HepG2 (cell line): ENCODE data around the gene KIF20A. TPM values are rescaled to one million over a fixed set of nuclear protein-coding genes. Genes with fewer than 3 reads are reported as not detected.

ENCODE experiments used
- AFF4 ChIP-seq: sonication (generic); formaldehyde crosslinking; IDR thresholded peaks from 2 replicates; pipeline ENCODE4 v1.4.0; 2020; ENCODE audit warnings: missing genetic modification reagents
- BATF2 ChIP-seq: sonication (generic); formaldehyde crosslinking; IDR thresholded peaks from 2 replicates; pipeline ENCODE4 v1.8.0; 2022; ENCODE audit warnings: mild to moderate bottlenecking, missing genetic modification reagents, moderate library complexity
- BHLHE40 ChIP-seq: IDR thresholded peaks from 2 replicates; pipeline ENCODE4 v1.6.1; 2011; ENCODE audit warnings: low read length, improper control_type of control experiment
- GLI4 ChIP-seq: sonication (generic); formaldehyde crosslinking; IDR thresholded peaks from 2 replicates; pipeline ENCODE4 v1.5.1; 2020; ENCODE audit warnings: missing genetic modification reagents, mild to moderate bottlenecking, moderate library complexity, borderline replicate concordance
- KMT2B ChIP-seq: IDR thresholded peaks from 2 replicates; pipeline ENCODE4 v1.6.1; 2016; ENCODE audit warnings: missing genetic modification reagents, missing compliant biosample characterization
- NCOR1 ChIP-seq: fragments of 200-600 bp; sonication (generic); IDR thresholded peaks from 2 replicates; pipeline ENCODE4 v1.7.0; 2017; ENCODE audit warnings: antibody characterized with exemption, low read length, borderline replicate concordance
- SIX4 ChIP-seq: sonication (generic); formaldehyde crosslinking; IDR thresholded peaks from 2 replicates; pipeline ENCODE4 v1.4.0; 2020; ENCODE audit warnings: missing genetic modification reagents
- TFDP1 ChIP-seq: IDR thresholded peaks from 2 replicates; pipeline ENCODE4 v1.6.1; 2016; ENCODE audit warnings: missing compliant biosample characterization, missing genetic modification reagents, borderline replicate concordance
- ZBTB7A ChIP-seq: sonication (generic); formaldehyde crosslinking; IDR thresholded peaks from 2 replicates; pipeline ENCODE4 v1.8.0; 2022; ENCODE audit warnings: mild to moderate bottlenecking, missing genetic modification reagents
- ZFP36L1 ChIP-seq: sonication (generic); formaldehyde crosslinking; IDR thresholded peaks from 2 replicates; pipeline ENCODE4 v1.8.0; 2022; ENCODE audit warnings: mild to moderate bottlenecking, missing genetic modification reagents, moderate library complexity
- ZKSCAN8 ChIP-seq: IDR thresholded peaks from 2 replicates; pipeline ENCODE4 v1.6.1; 2016; ENCODE audit warnings: borderline replicate concordance, missing genetic modification reagents, missing compliant biosample characterization
- ZNF230 ChIP-seq: sonication (generic); formaldehyde crosslinking; IDR thresholded peaks from 2 replicates; pipeline ENCODE4 v1.4.0; 2020; ENCODE audit warnings: mild to moderate bottlenecking, missing genetic modification reagents
- ZNF704 ChIP-seq: sonication (generic); formaldehyde crosslinking; IDR thresholded peaks from 2 replicates; pipeline ENCODE4 v1.8.1; 2023; ENCODE audit warnings: mild to moderate bottlenecking, inconsistent platforms, moderate library complexity, missing genetic modification reagents, borderline replicate concordance
- ZNF777 ChIP-seq: sonication (generic); formaldehyde crosslinking; IDR thresholded peaks from 2 replicates; pipeline ENCODE4 v1.4.0; 2020; ENCODE audit warnings: missing genetic modification reagents
- ZSCAN12 ChIP-seq: sonication (generic); formaldehyde crosslinking; IDR thresholded peaks from 2 replicates; pipeline ENCODE4 v1.9.0; 2021; ENCODE audit warnings: mild to moderate bottlenecking, missing genetic modification reagents
- polyA plus RNA-seq, 8 experiments: library from polyadenylated mRNA; depleted of rRNA in 3 of 8; stranded (reverse) in 7 of 8; unstranded in 1 of 8; fragments of >200 nt; fragmentation: Illumina TruSeq in 4 of 8; extraction: Trizol in 4 of 8; gene quantifications; 2 replicates each; pipeline versions ENCODE4 v1.2.1 to v1.2.3, GENCODE V29; 2011 to 2016; ENCODE audit warnings: low read depth in 4 of 8, missing spikeins in 1 of 8, mixed read lengths in 1 of 8; ENCODE audit not compliant: insufficient read depth in 1 of 8
- total RNA-seq, 5 experiments: library from RNA; depleted of rRNA; stranded (reverse); fragments of >200 nt; fragmentation: Illumina TruSeq; extraction: Trizol; gene quantifications; 2 replicates each; pipeline ENCODE4 v1.2.3, GENCODE V29; 2016; ENCODE audit warnings: low read depth in 1 of 5
- TF ChIP-seq, protein P1 (sequence below): sonication (generic); formaldehyde crosslinking; IDR thresholded peaks from 2 replicates; pipeline ENCODE4 v1.5.1; 2020; ENCODE audit warnings: mild to moderate bottlenecking, missing genetic modification reagents, borderline replicate concordance
- TF ChIP-seq, protein P2 (sequence below): IDR thresholded peaks from 2 replicates; pipeline ENCODE4 v1.6.1; 2016; ENCODE audit warnings: missing compliant biosample characterization, missing genetic modification reagents, borderline replicate concordance

Gene KIF20A
- total and polyA plus RNA-seq, 2 of the 13 experiments (the other 11 are each of a cell fraction or from before 2014, with no cell fraction given) = 17.1 to 66.8 TPM

DNA sequence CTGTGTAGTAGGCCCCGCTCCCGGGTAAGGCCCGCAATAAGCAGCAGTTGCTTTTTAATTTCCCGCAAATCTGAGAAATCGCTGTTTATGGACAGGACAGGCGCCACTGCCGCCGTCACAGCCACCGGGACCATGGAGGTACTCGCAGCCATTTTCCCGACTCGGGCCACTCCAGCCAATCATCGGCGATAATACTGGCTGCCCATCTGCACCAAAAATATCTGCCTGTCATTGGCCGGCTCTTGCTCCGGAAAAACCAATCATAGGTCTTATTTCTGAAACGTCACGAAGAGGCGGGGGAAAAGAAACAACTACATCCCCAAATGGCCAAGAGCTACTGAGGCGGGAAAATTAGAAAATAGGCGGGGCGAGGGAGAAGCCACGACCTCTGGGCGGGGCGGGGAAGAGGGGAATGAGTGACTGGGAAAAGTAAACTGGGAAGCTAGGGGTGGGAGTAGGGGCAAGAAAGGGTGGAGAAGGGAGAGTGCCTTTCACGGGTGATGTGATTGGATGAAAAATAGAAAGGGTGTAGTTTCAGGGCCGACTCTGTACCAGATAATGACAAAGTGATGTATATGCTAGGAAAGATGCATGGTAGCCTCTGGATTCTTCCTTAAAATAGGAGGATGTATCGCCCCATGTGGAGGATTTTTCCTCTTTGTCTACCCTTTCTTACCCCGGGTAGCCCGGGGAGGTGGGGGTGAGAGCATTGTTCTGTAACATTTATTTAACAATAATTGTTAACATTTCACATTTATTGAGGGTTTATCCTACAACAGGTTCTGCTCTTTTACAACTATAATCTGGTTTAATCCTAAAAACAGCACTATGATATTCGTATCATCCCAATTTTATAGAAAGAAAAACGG is 34.5 kb downstream of the KIF20A start, which contains the start of gene CDC23 (continued):
- TF ChIP-seq, protein P1, sequence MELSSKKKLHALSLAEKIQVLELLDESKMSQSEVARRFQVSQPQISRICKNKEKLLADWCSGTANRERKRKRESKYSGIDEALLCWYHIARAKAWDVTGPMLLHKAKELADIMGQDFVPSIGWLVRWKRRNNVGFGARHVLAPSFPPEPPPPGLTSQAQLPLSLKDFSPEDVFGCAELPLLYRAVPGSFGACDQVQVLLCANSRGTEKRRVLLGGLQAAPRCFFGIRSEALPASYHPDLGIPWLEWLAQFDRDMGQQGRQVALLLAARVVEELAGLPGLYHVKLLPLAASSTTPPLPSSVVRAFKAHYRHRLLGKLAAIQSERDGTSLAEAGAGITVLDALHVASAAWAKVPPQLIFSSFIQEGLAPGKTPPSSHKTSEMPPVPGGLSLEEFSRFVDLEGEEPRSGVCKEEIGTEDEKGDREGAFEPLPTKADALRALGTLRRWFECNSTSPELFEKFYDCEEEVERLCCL (CRISPR knock-in tag) = no peak
- TF ChIP-seq BATF2 (CRISPR knock-in tag) = 0 out of 2 replicates have a peak, but pooled peaks have one; percentile 36
- no peak for TF ChIP-seq ZBTB7A (CRISPR knock-in tag)
- TF ChIP-seq NCOR1 = no peak
- TF ChIP-seq ZNF777 (CRISPR knock-in tag) = peak; percentile 18; the same call in 1 of the 2 replicates
- TF ChIP-seq SIX4 (CRISPR knock-in tag) = no peak
- TF ChIP-seq ZNF230 (CRISPR knock-in tag) = peak; percentile 45; the same call in 1 of the 2 replicates
- peak; percentile 84 for TF ChIP-seq KMT2B (CRISPR knock-in tag)
- TF ChIP-seq ZNF704 (CRISPR knock-in tag) = 0 out of 2 replicates have a peak, but pooled peaks have one; percentile 52
- no peak for TF ChIP-seq ZKSCAN8 (CRISPR knock-in tag)
- no peak for TF ChIP-seq ZSCAN12
- TF ChIP-seq TFDP1 (CRISPR knock-in tag) = peak; percentile 99
- no peak for TF ChIP-seq BHLHE40
- TF ChIP-seq AFF4 (CRISPR knock-in tag) = no peak
- TF ChIP-seq, protein P2, sequence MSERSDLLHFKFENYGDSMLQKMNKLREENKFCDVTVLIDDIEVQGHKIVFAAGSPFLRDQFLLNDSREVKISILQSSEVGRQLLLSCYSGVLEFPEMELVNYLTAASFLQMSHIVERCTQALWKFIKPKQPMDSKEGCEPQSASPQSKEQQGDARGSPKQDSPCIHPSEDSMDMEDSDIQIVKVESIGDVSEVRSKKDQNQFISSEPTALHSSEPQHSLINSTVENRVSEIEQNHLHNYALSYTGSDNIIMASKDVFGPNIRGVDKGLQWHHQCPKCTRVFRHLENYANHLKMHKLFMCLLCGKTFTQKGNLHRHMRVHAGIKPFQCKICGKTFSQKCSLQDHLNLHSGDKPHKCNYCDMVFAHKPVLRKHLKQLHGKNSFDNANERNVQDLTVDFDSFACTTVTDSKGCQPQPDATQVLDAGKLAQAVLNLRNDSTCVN (CRISPR knock-in tag) = no peak
- peak; percentile 80; the same call in 1 of the 2 replicates for TF ChIP-seq ZFP36L1
- 0 out of 2 replicates have a peak, but pooled peaks have one; percentile 33 for TF ChIP-seq GLI4 (CRISPR knock-in tag)
